ENCODE measurements around the gene UGGT1.
"Not testable (repeated sequence)": the region's sequence is repeated elsewhere in the genome, so short reads cannot be mapped to it uniquely, and the experiment has no call there.

UGGT1 gene

GRCh38 chr2:128115921-128116623, 25.1 kb downstream of the UGGT1 start:
- FAIRE-seq = no peak

- no peak for FAIRE-seq
Observed at GRCh38 chr2:128134573-128134972, 43.6 kb downstream of the UGGT1 start.

- no peak for FAIRE-seq
Observed at GRCh38 chr2:128137094-128137616, 46.2 kb downstream of the UGGT1 start.

GRCh38 chr2:128139624-128140023, 48.6 kb downstream of the UGGT1 start:
- FAIRE-seq = no peak

GRCh38 chr2:128145651-128146050, 54.7 kb downstream of the UGGT1 start:
- FAIRE-seq = no peak

GRCh38 chr2:128153786-128154185, 62.8 kb downstream of the UGGT1 start:
- FAIRE-seq = no peak

- FAIRE-seq = no peak
Observed at GRCh38 chr2:128154225-128154624, 63.2 kb downstream of the UGGT1 start.

- FAIRE-seq = no peak
Observed at GRCh38 chr2:128155970-128156369, 65.0 kb downstream of the UGGT1 start.

GRCh38 chr2:128156812-128157211, 65.8 kb downstream of the UGGT1 start:
- FAIRE-seq = no peak

GRCh38 chr2:128157644-128158043, 66.6 kb downstream of the UGGT1 start:
- no peak for FAIRE-seq

GRCh38 chr2:128158176-128158575, 67.2 kb downstream of the UGGT1 start:
- FAIRE-seq = no peak

GRCh38 chr2:128159437-128159836, 68.4 kb downstream of the UGGT1 start:
- FAIRE-seq = no peak

- no peak for FAIRE-seq
Observed at GRCh38 chr2:128160616-128161275, 69.7 kb downstream of the UGGT1 start.

GRCh38 chr2:128162266-128162665, 71.3 kb downstream of the UGGT1 start:
- no peak for FAIRE-seq

GRCh38 chr2:128164311-128164710, 73.3 kb downstream of the UGGT1 start:
- FAIRE-seq = no peak

- no peak for FAIRE-seq
Observed at GRCh38 chr2:128166746-128167353, 75.8 kb downstream of the UGGT1 start.

GRCh38 chr2:128169094-128169493, 78.1 kb downstream of the UGGT1 start:
- no peak for FAIRE-seq

GRCh38 chr2:128169497-128169896, 78.5 kb downstream of the UGGT1 start:
- no peak for FAIRE-seq

GRCh38 chr2:128169933-128170709, 79.1 kb downstream of the UGGT1 start:
- no peak for FAIRE-seq

- no peak for FAIRE-seq
Observed at GRCh38 chr2:128170776-128171175, 79.8 kb downstream of the UGGT1 start.

- no peak for FAIRE-seq
Observed at GRCh38 chr2:128172191-128172590, 81.2 kb downstream of the UGGT1 start.

GRCh38 chr2:128174067-128174466, 83.1 kb downstream of the UGGT1 start:
- FAIRE-seq = not testable (repeated sequence)

GRCh38 chr2:128177315-128177714, 86.3 kb downstream of the UGGT1 start:
- FAIRE-seq = no peak
